ENCODE results near the gene PPP6R2.
"Not testable (repeated sequence)": the region's sequence is repeated elsewhere in the genome, so short reads cannot be mapped to it uniquely, and the experiment has no call there.

Gene PPP6R2

GRCh38 chr22:50322382-50323104 lies 20.6 kb upstream of the PPP6R2 start:
- DNase-seq (ENCODE audit: low spot score); H4K91ac ChIP-seq (ENCODE audit: low read depth, low read length, poor library complexity); H3K14ac ChIP-seq (ENCODE audit: low read length); H2BK15ac ChIP-seq (ENCODE audit: low read length); H3K23ac ChIP-seq (ENCODE audit: low read depth, low read length, poor library complexity); H3K4me2 ChIP-seq (ENCODE audit: insufficient read depth, low read length, poor library complexity, severe bottlenecking); H3K18ac ChIP-seq (ENCODE audit: low read length); H3K27me3 ChIP-seq (ENCODE audit: control insufficient read depth in 3 of 3, insufficient read depth in 3 of 3, low read depth in 1 of 3, low read length in 3 of 3); H4K8ac ChIP-seq (ENCODE audit: low read depth, low read length); H3K9ac ChIP-seq (ENCODE audit: low read depth, low read length, poor library complexity); H3K4ac ChIP-seq (ENCODE audit: low read length); H2AK5ac ChIP-seq (ENCODE audit: low read depth, low read length); H2BK12ac ChIP-seq (ENCODE audit: low read length); H2BK5ac ChIP-seq (ENCODE audit: low read length); H3K9me3 ChIP-seq (replicated peaks in 1 of 2; ENCODE audit: control insufficient read depth in 2 of 2, insufficient read depth in 1 of 2, low read depth in 1 of 2, low read length in 2 of 2); H3K79me1 ChIP-seq (ENCODE audit: low read depth, low read length); H3K4me3 ChIP-seq (ENCODE audit: low read length in 2 of 2); H3K36me3 ChIP-seq (replicated peaks in 1 of 2; ENCODE audit: control insufficient read depth in 2 of 2, insufficient read depth in 2 of 2, low read length in 2 of 2); H2BK120ac ChIP-seq (ENCODE audit: low read depth, low read length); H3K27ac ChIP-seq (replicated peaks; ENCODE audit: low read length); H2AFZ ChIP-seq (ENCODE audit: low read length): not testable (repeated sequence)
- WGBS, 2 donors (ENCODE audit: extremely low coverage in 2 of 2, insufficient read length in 2 of 2, insufficient replicate concordance in 1 of 2): no CpG with 5 or more reads among the region's 10 CpGs
- peaks cover 8 to 11% of the 10 kb centered on the region in 2 donors for H3K4me1 ChIP-seq (ENCODE audit: control insufficient read depth in 2 of 2, insufficient read depth in 1 of 2, low read depth in 1 of 2, low read length in 2 of 2)

GRCh38 chr22:50323900-50324299 lies 19.2 kb upstream of the PPP6R2 start:
- DNase-seq (ENCODE audit: low spot score): no peak
- Histone ChIP-seq H3K27ac (replicated peaks; ENCODE audit: low read length) (no peak overlapping the region), H3K4ac (ENCODE audit: low read length) (no peak overlapping the region), H2AK5ac (ENCODE audit: low read depth, low read length) (no peak overlapping the region), H3K4me3 (ENCODE audit: low read length in 2 of 2) (no peak overlapping the region), H3K27me3 (ENCODE audit: control insufficient read depth in 3 of 3, insufficient read depth in 3 of 3, low read depth in 1 of 3, low read length in 3 of 3) (no peaks in the 10 kb centered on the region), H3K79me1 (ENCODE audit: low read depth, low read length) (peaks cover 4% of the 10 kb centered on the region), H3K4me2 (ENCODE audit: insufficient read depth, low read length, poor library complexity, severe bottlenecking) (no peak overlapping the region), H4K91ac (ENCODE audit: low read depth, low read length, poor library complexity) (no peak overlapping the region), H3K9ac (ENCODE audit: low read depth, low read length, poor library complexity) (no peak overlapping the region), H3K36me3 (replicated peaks in 1 of 2; ENCODE audit: control insufficient read depth in 2 of 2, insufficient read depth in 2 of 2, low read length in 2 of 2) (no peaks in the 10 kb centered on the region), H2BK15ac (ENCODE audit: low read length) (no peak overlapping the region), H3K18ac (ENCODE audit: low read length) (no peak overlapping the region), H2BK120ac (ENCODE audit: low read depth, low read length) (no peak overlapping the region), H2BK5ac (ENCODE audit: low read length) (no peak overlapping the region), H4K8ac (ENCODE audit: low read depth, low read length) (no peak overlapping the region), H3K14ac (ENCODE audit: low read length) (no peak overlapping the region), H3K4me1 (ENCODE audit: control insufficient read depth in 2 of 2, insufficient read depth in 1 of 2, low read depth in 1 of 2, low read length in 2 of 2) (peaks cover 10 to 14% of the 10 kb centered on the region in 2 donors), H2AFZ (ENCODE audit: low read length) (no peak overlapping the region), H3K23ac (ENCODE audit: low read depth, low read length, poor library complexity) (no peak overlapping the region), H2BK12ac (ENCODE audit: low read length) (no peak overlapping the region), H3K9me3 (replicated peaks in 1 of 2; ENCODE audit: control insufficient read depth in 2 of 2, insufficient read depth in 1 of 2, low read depth in 1 of 2, low read length in 2 of 2) (no peaks in the 10 kb centered on the region)
- no CpG with 5 or more reads among the region's 5 CpGs for whole genome bisulfite sequencing, 2 donors (ENCODE audit: extremely low coverage in 2 of 2, insufficient read length in 2 of 2, insufficient replicate concordance in 1 of 2)

- Histone ChIP-seq H3K9me3 (replicated peaks in 1 of 2; ENCODE audit: control insufficient read depth in 2 of 2, insufficient read depth in 1 of 2, low read depth in 1 of 2, low read length in 2 of 2) (no peaks in the 10 kb centered on the region), H3K36me3 (replicated peaks in 1 of 2; ENCODE audit: control insufficient read depth in 2 of 2, insufficient read depth in 2 of 2, low read length in 2 of 2) (no peaks in the 10 kb centered on the region), H3K4me3 (ENCODE audit: low read length in 2 of 2) (peak overlapping the region; percentile 3 to 90), H3K9ac (ENCODE audit: low read depth, low read length, poor library complexity) (peak overlapping the region; percentile 65), H3K23ac (ENCODE audit: low read depth, low read length, poor library complexity) (no peak overlapping the region), H3K4me2 (ENCODE audit: insufficient read depth, low read length, poor library complexity, severe bottlenecking) (peak overlapping the region; percentile 52), H2AFZ (ENCODE audit: low read length) (peak overlapping the region; percentile 88), H3K79me1 (ENCODE audit: low read depth, low read length) (peaks cover 4% of the 10 kb centered on the region), H3K27ac (replicated peaks; ENCODE audit: low read length) (no peak overlapping the region), H2BK120ac (ENCODE audit: low read depth, low read length) (no peak overlapping the region), H2BK12ac (ENCODE audit: low read length) (no peak overlapping the region), H2AK5ac (ENCODE audit: low read depth, low read length) (peak overlapping the region; percentile 9), H4K91ac (ENCODE audit: low read depth, low read length, poor library complexity) (no peak overlapping the region), H3K14ac (ENCODE audit: low read length) (no peak overlapping the region), H3K27me3 (ENCODE audit: control insufficient read depth in 3 of 3, insufficient read depth in 3 of 3, low read depth in 1 of 3, low read length in 3 of 3) (no peaks in the 10 kb centered on the region), H4K8ac (ENCODE audit: low read depth, low read length) (no peak overlapping the region), H3K4ac (ENCODE audit: low read length) (no peak overlapping the region), H2BK5ac (ENCODE audit: low read length) (no peak overlapping the region), H2BK15ac (ENCODE audit: low read length) (no peak overlapping the region), H3K4me1 (ENCODE audit: control insufficient read depth in 2 of 2, insufficient read depth in 1 of 2, low read depth in 1 of 2, low read length in 2 of 2) (peaks cover 10 to 14% of the 10 kb centered on the region in 2 donors), H3K18ac (ENCODE audit: low read length) (no peak overlapping the region)
- WGBS, 2 donors (ENCODE audit: extremely low coverage in 2 of 2, insufficient read length in 2 of 2, insufficient replicate concordance in 1 of 2): no CpG with 5 or more reads among the region's 19 CpGs
- no peak for DNase-seq (ENCODE audit: low spot score)
Measured at GRCh38 chr22:50325444-50326224, 17.5 kb upstream of the PPP6R2 start.

- H3K27ac ChIP-seq (replicated peaks; ENCODE audit: low read length): no peak overlapping the region
- peak overlapping the region; percentile 52 for H3K4me2 ChIP-seq (ENCODE audit: insufficient read depth, low read length, poor library complexity, severe bottlenecking)
- no peak overlapping the region for H4K91ac ChIP-seq (ENCODE audit: low read depth, low read length, poor library complexity)
- H2BK5ac ChIP-seq (ENCODE audit: low read length): no peak overlapping the region
- H2BK120ac ChIP-seq (ENCODE audit: low read depth, low read length): no peak overlapping the region
- no peaks in the 10 kb centered on the region for H3K27me3 ChIP-seq (ENCODE audit: control insufficient read depth in 3 of 3, insufficient read depth in 3 of 3, low read depth in 1 of 3, low read length in 3 of 3)
- peak overlapping the region; percentile 69 for H3K23ac ChIP-seq (ENCODE audit: low read depth, low read length, poor library complexity)
- peak overlapping the region; percentile 67 for H2BK15ac ChIP-seq (ENCODE audit: low read length)
- H3K18ac ChIP-seq (ENCODE audit: low read length): peak overlapping the region; percentile 86
- peak overlapping the region; percentile 88 for H2AFZ ChIP-seq (ENCODE audit: low read length)
- peak overlapping the region; percentile 9 for H2AK5ac ChIP-seq (ENCODE audit: low read depth, low read length)
- no peak overlapping the region for H4K8ac ChIP-seq (ENCODE audit: low read depth, low read length)
- DNase-seq (ENCODE audit: low spot score): no peak
- H3K9me3 ChIP-seq (replicated peaks in 1 of 2; ENCODE audit: control insufficient read depth in 2 of 2, insufficient read depth in 1 of 2, low read depth in 1 of 2, low read length in 2 of 2): no peaks in the 10 kb centered on the region
- no peak overlapping the region for H3K14ac ChIP-seq (ENCODE audit: low read length)
- no peaks in the 10 kb centered on the region for H3K36me3 ChIP-seq (replicated peaks in 1 of 2; ENCODE audit: control insufficient read depth in 2 of 2, insufficient read depth in 2 of 2, low read length in 2 of 2)
- WGBS, 2 donors (ENCODE audit: extremely low coverage in 2 of 2, insufficient read length in 2 of 2, insufficient replicate concordance in 1 of 2): no CpG with 5 or more reads among the region's 56 CpGs
- H2BK12ac ChIP-seq (ENCODE audit: low read length): no peak overlapping the region
- H3K79me1 ChIP-seq (ENCODE audit: low read depth, low read length): peaks cover 4% of the 10 kb centered on the region
- H3K4me3 ChIP-seq (ENCODE audit: low read length in 2 of 2): peak overlapping the region; percentile 90 to 99
- H3K4me1 ChIP-seq (ENCODE audit: control insufficient read depth in 2 of 2, insufficient read depth in 1 of 2, low read depth in 1 of 2, low read length in 2 of 2): peaks cover 10 to 14% of the 10 kb centered on the region in 2 donors
- peak overlapping the region; percentile 93 for H3K9ac ChIP-seq (ENCODE audit: low read depth, low read length, poor library complexity)
- H3K4ac ChIP-seq (ENCODE audit: low read length): no peak overlapping the region
Measured at GRCh38 chr22:50326225-50326955, 16.7 kb upstream of the PPP6R2 start.

Measured in neuronal stem cell (in vitro differentiated cells).